Skin epidermis (tissue), 12 donors: ENCODE measurements around the gene UBTD2.
"Not testable (repeated sequence)": the region's sequence is repeated elsewhere in the genome, so short reads cannot be mapped to it uniquely, and the experiment has no call there.

Experiments used
- H3K27ac ChIP-seq, 21 experiments: fragments of 200-600 bp; sonication (generic) in 11 of 21; one replicate each; pipeline ENCODE4 v1.5.0; 2020; ENCODE audit warnings: mild to moderate bottlenecking in 3 of 21, inconsistent platforms in 2 of 21, moderate library complexity in 2 of 21
- H3K4me3 ChIP-seq, 7 experiments: fragments of 200-600 bp; sonication (generic) in 2 of 7; one replicate each; pipeline ENCODE4 v1.5.0; 2020; ENCODE audit warnings: inconsistent platforms in 2 of 7, mild to moderate bottlenecking in 2 of 7, moderate library complexity in 1 of 7

The UBTD2 gene

GRCh38 chr5:172207511-172207910, 76.1 kb downstream of the UBTD2 start:
- Histone ChIP-seq H3K4me3 (no peak overlapping the region), H3K27ac (no peak overlapping the region)

DNA sequence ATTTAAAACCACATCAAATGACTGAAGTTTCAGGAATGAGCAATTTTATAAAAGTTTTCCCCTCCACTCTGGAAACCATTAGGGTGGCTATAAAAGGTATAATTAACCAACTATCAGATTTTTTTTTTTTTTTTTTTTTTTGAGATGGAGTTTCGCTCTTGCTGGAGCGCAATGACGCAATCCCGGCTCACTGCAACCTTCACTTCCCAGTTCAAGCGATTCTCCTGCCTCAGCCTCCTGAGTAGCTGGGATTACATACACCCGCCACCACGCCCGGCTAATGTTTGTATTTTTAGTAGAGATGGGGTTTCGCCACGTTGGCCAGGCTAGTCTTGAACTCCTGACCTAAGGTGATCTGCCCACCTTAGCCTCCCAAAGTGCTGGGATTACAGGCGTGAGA, 77.6 kb downstream of the UBTD2 start:
- not testable (repeated sequence) for H3K27ac ChIP-seq, H3K4me3 ChIP-seq

GRCh38 chr5:172200476-172200875, 83.1 kb downstream of the UBTD2 start:
- no peak overlapping the region for H3K4me3 ChIP-seq
- no peak overlapping the region for H3K27ac ChIP-seq

- no peak overlapping the region for H3K4me3 ChIP-seq
- no peak overlapping the region for H3K27ac ChIP-seq
Measured at GRCh38 chr5:172199446-172199845, 84.1 kb downstream of the UBTD2 start.

- not testable (repeated sequence) for H3K27ac ChIP-seq, H3K4me3 ChIP-seq
Measured at GRCh38 chr5:172197775-172198174, 85.8 kb downstream of the UBTD2 start.

- H3K4me3 ChIP-seq = no peak overlapping the region
- no peak overlapping the region for H3K27ac ChIP-seq
Measured at GRCh38 chr5:172194985-172195774, 88.4 kb downstream of the UBTD2 start.

- Histone ChIP-seq H3K27ac (no peak within 1 kb of the TSS), H3K4me3 (no peak within 1 kb of the TSS)
Measured at GRCh38 chr5:172193872-172194271, 89.7 kb downstream of the UBTD2 start, which contains the start of gene EFCAB9. TSS of gene EFCAB9 (plus strand) at chr5:172194172. CDS start at chr5:172194173, 1 bp downstream.

DNA sequence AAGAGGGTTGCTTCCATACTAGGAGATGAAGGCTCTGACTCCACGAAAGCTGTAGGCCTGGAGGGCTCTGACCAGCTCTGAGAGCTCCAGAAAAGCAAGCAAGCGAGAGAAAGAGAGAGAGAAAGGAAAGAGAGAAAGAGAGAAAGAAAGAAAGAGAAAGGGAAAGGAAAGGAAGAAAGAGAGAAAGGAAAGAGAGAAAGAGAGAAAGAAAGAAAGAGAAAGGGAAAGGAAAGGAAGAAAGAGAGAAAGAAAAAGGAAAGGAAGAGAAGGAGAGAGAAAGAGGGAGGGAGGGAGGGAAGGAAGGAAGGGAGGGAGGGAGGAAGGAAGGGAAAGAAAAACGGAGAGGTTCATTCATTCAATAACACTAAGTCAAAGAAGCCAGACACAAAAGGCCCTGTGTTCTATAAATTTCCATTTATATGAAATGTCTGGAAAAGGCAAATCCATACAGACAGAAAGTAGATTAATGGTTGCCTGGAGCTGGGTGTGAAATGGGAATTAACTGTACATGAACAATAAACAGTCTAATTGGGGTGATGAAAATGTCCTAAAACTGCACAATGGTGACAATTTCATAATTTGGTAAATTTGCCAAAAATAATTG, 93.8 kb downstream of the UBTD2 start:
- no peak overlapping the region for H3K27ac ChIP-seq

DNA sequence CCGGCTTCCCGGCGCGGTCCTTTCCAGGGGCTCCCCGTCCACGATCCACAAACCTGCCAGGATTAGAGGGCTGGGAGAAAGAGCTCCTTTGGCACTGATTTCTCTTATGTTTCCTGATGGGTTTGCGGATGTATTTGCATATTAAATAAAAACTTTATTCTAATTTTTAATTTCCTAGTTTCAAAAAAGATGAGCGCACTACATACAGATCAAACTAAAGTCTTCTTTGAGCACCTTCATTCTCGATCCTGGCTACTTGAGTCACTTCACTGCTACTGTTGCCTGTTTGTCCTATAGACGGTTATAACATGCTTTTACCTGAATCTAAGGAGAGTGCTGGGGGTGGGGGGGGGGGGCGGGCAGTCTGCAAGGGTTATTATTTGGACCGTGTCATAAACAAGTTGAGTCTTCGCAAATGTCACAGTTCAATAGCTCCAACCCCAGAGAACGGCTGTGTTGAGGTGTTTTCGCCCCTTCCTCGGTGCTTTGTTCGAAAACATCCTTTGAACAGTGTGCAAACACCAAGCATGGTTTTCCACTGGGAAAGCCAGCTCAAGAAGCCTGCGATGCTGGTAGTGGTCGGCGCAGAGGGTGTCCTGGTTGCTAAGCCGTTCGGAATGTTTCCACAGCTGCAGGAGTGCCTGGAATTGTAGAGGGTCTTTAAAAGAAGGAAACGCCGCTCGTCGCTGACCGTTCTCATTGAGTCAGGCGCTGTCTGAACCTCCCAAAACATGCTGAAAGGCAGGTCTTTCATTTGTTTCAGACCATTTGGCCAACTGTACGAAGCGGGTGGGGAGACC, 94.5 kb downstream of the UBTD2 start:
- Histone ChIP-seq H3K4me3 (peak overlapping the region; percentile 61 to 94 (median 77)), H3K27ac (peak overlapping the region in 8 of 21 experiments; percentile 89 to 97 (median 90))

More for the DNA sequence above, 93.8 kb downstream of the UBTD2 start:
- no peak overlapping the region for H3K4me3 ChIP-seq

GRCh38 chr5:172188033-172188892, 95.3 kb downstream of the UBTD2 start, which contains the start of gene STK10:
TSS of gene STK10 (minus strand) at chr5:172188224. CDS start at chr5:172188042, 182 bp downstream.
- Histone ChIP-seq H3K4me3 (peak within 1 kb of the TSS; percentile 61 to 94 (median 77)), H3K27ac (peak within 1 kb of the TSS; percentile 80 to 97 (median 89))

DNA sequence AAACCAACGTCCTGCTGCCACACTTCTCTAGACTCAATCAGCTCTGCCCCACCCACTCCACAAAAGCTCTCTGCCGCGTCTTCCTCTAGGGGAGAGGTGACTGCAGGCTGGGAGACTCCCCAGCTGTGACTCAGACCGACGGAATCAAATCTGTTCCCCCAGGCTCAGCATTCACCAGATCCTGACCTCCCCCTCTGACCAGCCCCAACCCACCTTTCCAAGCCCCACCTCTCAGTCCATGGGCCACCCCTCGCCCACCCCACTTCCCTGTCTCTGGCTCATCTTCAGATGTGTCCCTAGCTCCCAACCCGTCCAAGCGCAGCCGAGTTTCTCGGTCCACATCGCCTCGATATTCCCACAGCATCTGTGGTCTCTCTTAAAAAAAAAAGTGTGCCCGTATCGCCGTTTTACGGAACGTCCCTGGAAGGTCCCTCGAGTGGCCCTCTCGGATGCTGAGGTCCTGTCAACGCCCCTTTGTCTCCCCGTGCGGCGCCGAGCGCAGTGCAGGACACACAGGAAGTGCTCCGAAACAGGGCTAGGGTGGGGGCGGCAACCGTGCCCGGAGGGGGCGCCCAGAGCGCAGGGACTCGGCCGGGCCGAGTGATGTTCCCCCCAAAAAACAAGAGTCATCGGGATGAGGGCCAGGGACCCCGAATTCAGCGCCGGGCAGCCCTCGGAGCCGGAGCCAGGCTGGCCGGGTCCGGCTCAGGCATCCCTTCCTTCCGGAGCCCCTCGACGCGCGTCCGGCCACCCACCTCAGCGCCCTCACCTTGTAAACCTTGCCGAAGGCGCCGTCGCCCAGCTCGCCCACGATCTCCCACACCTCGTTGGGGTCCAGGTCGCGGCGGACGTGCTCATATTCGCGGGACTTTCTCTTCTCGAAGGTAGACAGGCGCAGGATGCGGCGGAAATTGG, 96.2 kb downstream of the UBTD2 start:
- Histone ChIP-seq H3K4me3 (peak overlapping the region; percentile 61 to 94 (median 77)), H3K27ac (peak overlapping the region; percentile 80 to 97 (median 89))

- Histone ChIP-seq H3K4me3 (peak overlapping the region; percentile 61 to 94 (median 77)), H3K27ac (peak overlapping the region in 20 of 21 experiments; percentile 31 to 97 (median 89))
Measured at GRCh38 chr5:172186114-172186695, 97.4 kb downstream of the UBTD2 start.

GRCh38 chr5:172185096-172185461, 98.5 kb downstream of the UBTD2 start:
- Histone ChIP-seq H3K27ac (peak overlapping the region in 18 of 21 experiments; percentile 31 to 97 (median 89)), H3K4me3 (peak overlapping the region in 5 of 7 experiments; percentile 61 to 85 (median 65))

GRCh38 chr5:172183881-172184280, 99.7 kb downstream of the UBTD2 start:
- Histone ChIP-seq H3K4me3 (no peak overlapping the region), H3K27ac (peak overlapping the region in 11 of 21 experiments; percentile 32 to 97 (median 89))

GRCh38 chr5:172182291-172182690, 101.3 kb downstream of the UBTD2 start:
- H3K4me3 ChIP-seq = no peak overlapping the region
- H3K27ac ChIP-seq = peak overlapping the region in 1 of 21 experiments; percentile 97

GRCh38 chr5:172180936-172181335, 102.6 kb downstream of the UBTD2 start:
- Histone ChIP-seq H3K27ac (peak overlapping the region in 10 of 21 experiments; percentile 4 to 98 (median 88)), H3K4me3 (no peak overlapping the region)
